Mucosa of stomach (tissue), 1 donor: Measurements from ENCODE around the gene MIEF1.

Experiments used
- H3K27me3 ChIP-seq: one replicate; pipeline ENCODE4 v1.7.0; 2013; ENCODE audit warnings: mild to moderate bottlenecking, low read length; ENCODE audit not compliant: control insufficient read depth, insufficient read depth
- H3K36me3 ChIP-seq: one replicate; pipeline ENCODE4 v1.7.0; 2013; ENCODE audit warnings: low read length; ENCODE audit not compliant: control insufficient read depth, insufficient read depth
- H3K4me1 ChIP-seq: one replicate; pipeline ENCODE4 v1.7.0; 2013; ENCODE audit warnings: mild to moderate bottlenecking, low read length; ENCODE audit not compliant: control insufficient read depth, insufficient read depth
- H3K4me3 ChIP-seq: one replicate; pipeline ENCODE4 v1.7.0; 2013; ENCODE audit warnings: low read length
- H3K9ac ChIP-seq: one replicate; pipeline ENCODE4 v1.7.0; 2013; ENCODE audit warnings: mild to moderate bottlenecking, low read length, moderate library complexity
- H3K9me3 ChIP-seq: one replicate; pipeline ENCODE4 v1.7.0; 2013; ENCODE audit warnings: mild to moderate bottlenecking, low read length, moderate library complexity; ENCODE audit not compliant: control insufficient read depth
- donor health status: Pancreatic carcinoma.

MIEF1 gene

GRCh38 chr22:39532215-39533073, 30.4 kb downstream of the MIEF1 start, which contains the start of gene RPS19BP1:
Gene RPS19BP1, minus strand, starts transcription at chr22:39532748. Its CDS starts 10 bp downstream, at chr22:39532738.
- H3K4me3 ChIP-seq: peak within 1 kb of the TSS; percentile 96
- peaks cover 16% of the 10 kb centered on the region for H3K36me3 ChIP-seq
- H3K4me1 ChIP-seq: peaks cover 56% of the 10 kb centered on the region
- H3K27me3 ChIP-seq: no peaks in the 10 kb centered on the region
- no peaks in the 10 kb centered on the region for H3K9me3 ChIP-seq
- peak within 1 kb of the TSS; percentile 94 for H3K9ac ChIP-seq

GRCh38 chr22:39534092-39534506, 32.0 kb downstream of the MIEF1 start:
- Histone ChIP-seq H3K4me1 (peaks cover 39% of the 10 kb centered on the region), H3K9ac (no peak overlapping the region), H3K4me3 (no peak overlapping the region), H3K27me3 (no peaks in the 10 kb centered on the region), H3K36me3 (peaks cover 12% of the 10 kb centered on the region), H3K9me3 (no peaks in the 10 kb centered on the region)

DNA sequence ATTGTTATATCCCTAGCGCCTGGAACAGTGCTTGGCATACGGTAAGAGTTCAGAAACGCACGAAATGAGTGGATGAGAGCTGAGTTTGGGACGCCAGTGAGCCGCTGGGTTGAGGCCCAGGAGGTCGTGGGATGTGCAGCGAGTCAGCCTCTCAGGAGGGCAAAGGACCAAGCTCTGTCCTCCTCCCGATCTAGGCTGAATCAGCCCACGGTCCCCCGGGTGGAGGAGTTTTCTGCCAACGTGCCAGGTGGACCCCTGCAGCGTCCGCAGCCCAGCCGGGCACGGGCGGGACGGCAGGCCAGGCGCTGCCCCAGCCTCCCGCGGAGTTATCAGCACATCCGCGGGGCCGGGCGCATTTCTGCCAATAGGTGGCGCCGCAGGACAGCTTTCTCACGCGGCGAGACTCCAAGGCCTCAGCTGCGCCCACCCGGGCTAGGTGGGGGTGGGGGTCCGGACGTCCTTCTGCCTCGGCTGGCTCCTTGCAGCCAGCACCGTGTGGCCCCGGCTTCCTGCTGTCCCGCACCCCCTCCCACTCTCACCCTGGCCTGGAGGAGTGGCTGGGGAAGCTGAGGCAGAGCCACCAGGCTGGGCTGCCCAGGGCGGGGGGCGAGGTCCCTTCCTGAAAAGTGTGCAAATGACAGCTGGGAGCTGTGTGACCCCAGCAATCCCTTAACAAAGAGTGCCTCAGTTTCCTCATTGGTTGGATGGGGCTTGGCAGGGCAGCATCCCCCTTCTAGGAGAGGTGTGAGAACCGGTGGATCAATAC, 32.7 kb downstream of the MIEF1 start:
- no peaks in the 10 kb centered on the region for H3K27me3 ChIP-seq
- H3K36me3 ChIP-seq: peaks cover 7% of the 10 kb centered on the region
- no peak overlapping the region for H3K4me3 ChIP-seq
- peaks cover 32% of the 10 kb centered on the region for H3K4me1 ChIP-seq
- no peaks in the 10 kb centered on the region for H3K9me3 ChIP-seq
- H3K9ac ChIP-seq: no peak overlapping the region

DNA sequence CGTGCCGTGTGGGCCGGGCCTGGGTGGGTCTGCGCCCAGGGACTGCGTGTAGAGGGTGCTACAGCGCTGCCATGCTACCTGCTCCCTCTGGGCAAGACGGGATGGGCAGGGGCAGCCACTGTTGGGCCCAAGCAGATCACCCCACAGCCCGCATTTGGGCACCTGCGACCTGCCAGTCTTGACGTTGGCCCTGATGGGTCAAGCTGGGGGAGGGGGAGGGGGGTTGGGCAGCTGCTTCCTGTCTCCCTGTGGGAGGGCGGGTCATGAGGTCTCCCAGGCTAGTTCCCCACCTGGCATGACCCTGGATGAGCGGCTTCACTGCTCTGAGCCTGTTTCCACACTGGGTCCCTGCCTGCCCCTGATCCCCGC, 33.3 kb downstream of the MIEF1 start:
- Histone ChIP-seq H3K4me1 (peaks cover 27% of the 10 kb centered on the region), H3K36me3 (peaks cover 2% of the 10 kb centered on the region), H3K9ac (no peak overlapping the region), H3K27me3 (no peaks in the 10 kb centered on the region), H3K9me3 (no peaks in the 10 kb centered on the region), H3K4me3 (no peak overlapping the region)

GRCh38 chr22:39535831-39536449, 33.9 kb downstream of the MIEF1 start:
- Histone ChIP-seq H3K27me3 (no peaks in the 10 kb centered on the region), H3K9me3 (no peaks in the 10 kb centered on the region), H3K36me3 (no peaks in the 10 kb centered on the region), H3K4me1 (peaks cover 21% of the 10 kb centered on the region), H3K9ac (no peak overlapping the region), H3K4me3 (no peak overlapping the region)

- no peaks in the 10 kb centered on the region for H3K36me3 ChIP-seq
- peaks cover under 1% of the 10 kb centered on the region for H3K27me3 ChIP-seq
- peaks cover 13% of the 10 kb centered on the region for H3K4me1 ChIP-seq
- no peaks in the 10 kb centered on the region for H3K9me3 ChIP-seq
- no peak overlapping the region for H3K9ac ChIP-seq
- no peak overlapping the region for H3K4me3 ChIP-seq
Measured at GRCh38 chr22:39536711-39537110, 34.6 kb downstream of the MIEF1 start.

- H3K4me3 ChIP-seq: no peak overlapping the region
- H3K9ac ChIP-seq: no peak overlapping the region
- peaks cover 11% of the 10 kb centered on the region for H3K4me1 ChIP-seq
- H3K27me3 ChIP-seq: peaks cover 5% of the 10 kb centered on the region
- no peaks in the 10 kb centered on the region for H3K9me3 ChIP-seq
- no peaks in the 10 kb centered on the region for H3K36me3 ChIP-seq
Measured at GRCh38 chr22:39537975-39538374, 35.9 kb downstream of the MIEF1 start.

DNA sequence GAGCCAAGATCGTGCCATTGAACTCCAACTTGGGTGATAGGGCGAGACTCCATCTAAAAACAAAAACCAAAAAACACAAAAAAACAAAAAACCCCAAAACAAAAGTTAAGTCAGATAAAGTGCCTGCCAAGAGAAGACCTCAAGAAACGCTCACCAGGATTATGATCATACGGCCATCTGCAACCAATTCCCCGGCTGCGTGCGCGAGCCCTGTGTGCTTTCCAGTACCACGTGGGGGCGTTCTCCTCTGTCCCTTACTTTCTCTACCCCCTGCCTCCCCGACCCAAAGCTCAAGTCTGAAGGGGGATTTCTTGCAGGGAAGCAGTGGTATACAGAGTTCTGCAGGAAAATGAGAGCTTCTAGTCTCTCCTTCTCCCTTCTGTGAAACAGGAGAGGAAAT, 41.0 kb downstream of the MIEF1 start:
- H3K4me3 ChIP-seq: no peak overlapping the region
- H3K9ac ChIP-seq: no peak overlapping the region
- H3K27me3 ChIP-seq: peaks cover 18% of the 10 kb centered on the region
- H3K9me3 ChIP-seq: no peaks in the 10 kb centered on the region
- no peaks in the 10 kb centered on the region for H3K4me1 ChIP-seq
- no peaks in the 10 kb centered on the region for H3K36me3 ChIP-seq

- peaks cover 23% of the 10 kb centered on the region for H3K27me3 ChIP-seq
- no peaks in the 10 kb centered on the region for H3K4me1 ChIP-seq
Measured at GRCh38 chr22:39545386-39546365, 43.6 kb downstream of the MIEF1 start.

GRCh38 chr22:39546889-39547586, 44.9 kb downstream of the MIEF1 start:
- H3K9me3 ChIP-seq: no peaks in the 10 kb centered on the region
- H3K4me3 ChIP-seq: no peak overlapping the region
- no peak overlapping the region for H3K9ac ChIP-seq
- H3K27me3 ChIP-seq: peaks cover 23% of the 10 kb centered on the region
- H3K36me3 ChIP-seq: no peaks in the 10 kb centered on the region
- no peaks in the 10 kb centered on the region for H3K4me1 ChIP-seq

More at GRCh38 chr22:39545386-39546365, 43.6 kb downstream of the MIEF1 start:
- H3K4me3 ChIP-seq: no peak overlapping the region
- H3K36me3 ChIP-seq: no peaks in the 10 kb centered on the region
- no peaks in the 10 kb centered on the region for H3K9me3 ChIP-seq
- no peak overlapping the region for H3K9ac ChIP-seq

DNA sequence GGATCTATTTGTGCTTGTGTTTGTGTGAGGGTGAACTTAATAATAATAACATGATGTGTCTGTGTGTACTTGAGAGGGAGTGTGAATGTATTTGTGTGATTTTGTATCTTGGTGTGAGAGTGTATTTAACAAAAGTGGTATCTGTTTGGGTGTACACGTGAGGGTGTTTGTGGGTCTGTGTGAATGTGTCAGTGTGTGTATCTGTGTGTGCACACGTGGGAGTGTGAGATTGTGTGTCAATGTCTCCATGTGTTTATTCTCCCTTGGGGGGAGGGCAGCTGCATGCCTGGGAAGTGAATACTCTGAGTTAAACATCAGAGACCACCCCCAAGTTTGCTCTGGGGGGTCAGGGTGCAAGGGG, 45.5 kb downstream of the MIEF1 start:
- no peaks in the 10 kb centered on the region for H3K4me1 ChIP-seq
- H3K9me3 ChIP-seq: no peaks in the 10 kb centered on the region
- peaks cover 27% of the 10 kb centered on the region for H3K27me3 ChIP-seq
- H3K9ac ChIP-seq: no peak overlapping the region
- no peak overlapping the region for H3K4me3 ChIP-seq
- H3K36me3 ChIP-seq: no peaks in the 10 kb centered on the region
